GM19043 (cell line): ENCODE results near the gene CPT1A.

Experiments used
- ATAC-seq: cut with Tn5 transposase; IDR thresholded peaks from one replicate; pipeline ENCODE4 v1.9.1; 2021; ENCODE audit warnings: low read depth; ENCODE audit not compliant: unreplicated experiment

Gene CPT1A

GRCh38 chr11:68854273-68854958, 12.7 kb upstream of the CPT1A start:
- ATAC-seq, result no peak

DNA sequence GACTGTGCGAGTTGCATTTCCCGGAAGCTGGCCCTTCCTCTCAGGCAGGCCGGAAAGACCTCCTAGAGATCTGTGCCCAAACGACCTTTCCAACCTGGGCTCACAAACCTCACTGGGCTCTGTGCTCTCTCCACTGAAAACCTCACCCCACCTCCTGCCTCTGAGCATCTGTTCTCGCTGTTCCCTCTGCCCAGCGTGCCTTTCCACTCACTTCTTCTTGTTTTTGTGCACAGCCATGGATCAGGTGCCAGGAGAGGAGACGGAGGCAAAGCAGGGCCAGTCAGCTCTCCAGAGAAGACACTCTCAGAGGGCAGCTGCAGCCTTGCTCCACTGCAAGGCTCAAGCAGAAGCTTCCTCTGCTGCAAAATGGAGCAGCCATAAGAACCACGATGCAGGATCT, 10.9 kb upstream of the CPT1A start:
- no peak for ATAC-seq

GRCh38 chr11:68848429-68848828, 6.7 kb upstream of the CPT1A start:
- ATAC-seq, result no peak

DNA sequence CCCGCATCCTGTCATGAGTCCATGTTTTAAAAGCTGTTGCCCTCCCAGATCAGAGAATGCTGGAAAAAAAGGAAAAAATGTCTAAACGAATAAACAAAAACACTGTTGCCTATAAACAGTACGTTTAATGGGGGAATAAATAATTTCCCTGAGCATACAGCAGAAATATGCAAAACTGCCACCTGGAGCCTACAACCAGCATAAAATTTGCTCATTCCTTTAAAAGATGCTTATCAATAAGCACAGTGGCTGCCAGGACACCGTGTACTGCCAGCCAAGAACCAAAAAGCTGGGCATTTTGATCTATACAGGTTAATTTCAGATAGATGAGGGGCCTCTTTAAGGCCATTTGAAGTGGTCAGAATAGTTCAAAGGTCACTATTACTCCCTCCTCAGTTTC, 5.7 kb upstream of the CPT1A start:
- ATAC-seq, result no peak

DNA sequence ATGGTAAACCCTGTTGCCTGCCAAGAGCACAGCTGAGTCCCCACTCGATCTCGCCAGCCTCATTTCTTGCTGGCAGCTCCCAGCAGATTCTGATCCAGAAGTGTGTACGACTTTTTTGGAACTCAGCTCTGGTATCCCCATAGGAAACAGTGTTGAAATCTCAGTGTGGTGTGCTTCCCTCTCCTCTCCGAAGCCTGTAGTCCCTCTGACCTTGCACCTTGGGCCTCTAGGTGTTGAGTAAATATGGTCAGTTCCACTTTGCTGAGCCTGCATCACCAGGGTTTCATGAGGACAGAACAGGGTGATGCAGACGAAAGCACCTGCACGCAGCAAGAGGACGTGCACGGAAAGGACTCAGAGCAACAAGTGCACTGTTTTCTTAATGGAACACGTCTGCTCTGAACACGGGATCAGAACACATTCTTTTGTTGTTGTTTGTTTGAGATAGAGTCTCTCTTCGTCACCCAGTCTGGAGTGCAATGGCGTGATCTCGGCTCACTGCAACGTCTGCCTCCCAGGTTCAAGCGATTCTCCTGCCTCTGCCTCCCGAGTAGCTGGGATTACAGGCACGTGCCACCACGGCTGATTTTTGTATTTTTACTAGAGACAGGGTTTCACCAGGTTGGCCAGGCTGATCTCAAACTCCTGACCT, 3.8 kb upstream of the CPT1A start:
- no peak for ATAC-seq

DNA sequence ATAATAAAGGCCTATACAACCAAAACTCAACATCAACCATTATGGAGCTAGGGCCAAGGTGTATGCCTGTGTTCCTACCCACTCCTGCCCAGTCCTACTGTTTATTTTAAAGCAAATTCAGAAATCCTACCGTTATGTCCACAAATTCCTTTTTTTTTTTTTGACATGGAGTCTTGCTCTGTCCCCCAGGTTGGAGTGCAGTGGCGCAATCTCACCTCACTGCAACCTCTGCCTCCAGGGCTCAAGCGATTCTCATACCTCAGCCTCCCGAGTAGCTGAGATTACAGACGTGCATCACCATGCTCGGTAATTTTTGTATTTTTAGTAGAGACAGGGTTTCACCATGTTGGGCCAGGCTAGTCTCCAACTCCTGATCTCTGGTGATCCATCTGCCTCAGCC, 3.1 kb upstream of the CPT1A start:
- no peak for ATAC-seq

- no peak for ATAC-seq
These were observed 2.7 kb upstream of the CPT1A start for GRCh38 chr11:68844376-68844775.

DNA sequence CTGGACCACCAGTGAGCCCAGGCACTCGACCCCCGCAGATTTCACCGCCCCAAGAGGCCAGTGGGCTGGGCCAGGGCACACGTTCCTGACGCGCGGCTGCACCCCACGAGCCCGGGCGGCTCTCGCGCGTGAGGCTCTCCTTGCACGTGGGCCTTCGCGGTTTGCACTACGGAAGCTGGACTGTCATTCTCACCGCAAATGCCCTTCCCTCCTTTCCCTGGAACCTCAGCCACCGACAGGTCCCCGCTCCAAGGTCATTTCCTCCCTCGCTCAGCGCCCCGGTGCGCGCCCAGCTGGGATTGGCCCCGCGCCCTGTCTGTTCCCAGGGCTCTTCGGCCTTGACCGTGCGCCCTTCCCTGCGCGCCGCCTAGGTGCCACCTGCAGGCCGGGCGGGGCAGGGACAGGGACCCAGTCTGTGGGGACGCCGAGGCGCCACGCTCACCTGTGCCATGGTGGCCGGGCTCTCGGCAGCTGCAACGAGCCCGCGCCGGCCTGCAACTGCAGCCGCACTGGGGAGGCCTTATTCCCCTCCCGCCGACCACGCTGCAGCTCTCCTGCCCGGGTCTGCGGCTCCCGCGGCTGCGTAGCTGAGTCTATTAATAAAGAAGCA, 2.1 kb upstream of the CPT1A start:
- ATAC-seq, result peak; percentile 47

DNA sequence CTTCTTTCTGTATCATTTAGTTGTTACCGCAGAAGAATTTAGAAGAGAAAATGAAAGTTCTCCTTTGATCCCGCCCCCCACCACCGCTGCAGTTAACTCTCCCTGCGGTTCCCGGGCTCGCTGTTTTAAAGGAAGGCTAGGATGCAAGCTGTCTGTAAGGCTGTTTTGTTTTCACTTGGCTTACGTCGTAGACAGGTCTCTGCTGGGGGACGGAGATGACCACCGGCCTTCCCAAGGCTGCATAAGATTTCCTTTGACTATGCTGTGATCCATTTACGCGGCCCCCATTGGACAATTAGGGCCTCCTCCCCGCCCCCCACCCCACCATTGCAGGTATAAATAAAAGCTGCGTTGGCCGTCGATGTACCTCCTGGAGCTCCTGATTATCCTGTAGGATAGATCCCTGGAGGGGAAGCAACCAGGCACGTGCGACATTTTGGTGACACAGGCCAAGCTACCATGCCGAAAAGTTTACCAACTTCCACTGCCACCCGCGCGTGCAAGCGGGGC, 1.4 kb upstream of the CPT1A start:
- ATAC-seq, result no peak

- no peak for ATAC-seq
These were observed 823 bp upstream of the CPT1A start for GRCh38 chr11:68842427-68843051.

GRCh38 chr11:68840661-68841653, 759 bp downstream of the CPT1A start:
- no peak for ATAC-seq

DNA sequence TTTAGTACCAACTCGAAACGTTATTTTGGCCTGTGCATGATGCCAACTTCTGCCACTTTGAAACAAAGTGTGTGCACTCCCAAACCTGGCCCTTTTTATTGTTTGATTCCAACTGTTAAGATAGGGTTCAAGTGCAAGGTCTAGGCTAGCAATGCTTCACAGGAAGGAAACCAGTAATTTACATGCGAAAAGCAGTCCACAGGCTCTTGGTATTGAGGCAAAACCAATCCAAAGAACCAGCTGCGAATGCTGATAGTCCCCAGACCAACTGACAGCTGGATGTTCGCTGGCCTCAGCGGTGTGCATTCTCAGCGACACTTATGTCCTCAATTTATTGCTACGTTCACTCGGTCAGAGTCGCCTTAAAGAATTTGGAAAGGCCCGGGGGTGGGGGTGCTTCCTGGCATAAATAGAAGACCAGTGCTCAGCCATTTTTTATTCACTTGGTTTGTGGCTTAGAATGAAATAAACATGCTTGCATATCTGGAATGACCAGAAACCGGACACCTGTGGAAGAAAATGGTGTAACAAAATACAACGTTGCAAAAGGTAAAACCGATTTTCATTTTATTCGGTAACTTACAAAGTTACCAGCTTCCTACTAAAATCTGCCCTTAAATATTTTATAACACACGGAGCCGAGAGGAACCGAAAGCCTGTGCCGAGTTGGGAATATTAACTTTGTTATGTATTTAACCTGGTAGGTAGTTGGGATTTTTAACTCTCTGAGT, 1.6 kb downstream of the CPT1A start:
- ATAC-seq, result no peak

- ATAC-seq, result no peak
These were observed 2.5 kb downstream of the CPT1A start for GRCh38 chr11:68839054-68839865.

GRCh38 chr11:68838572-68838964, 3.1 kb downstream of the CPT1A start:
- no peak for ATAC-seq

DNA sequence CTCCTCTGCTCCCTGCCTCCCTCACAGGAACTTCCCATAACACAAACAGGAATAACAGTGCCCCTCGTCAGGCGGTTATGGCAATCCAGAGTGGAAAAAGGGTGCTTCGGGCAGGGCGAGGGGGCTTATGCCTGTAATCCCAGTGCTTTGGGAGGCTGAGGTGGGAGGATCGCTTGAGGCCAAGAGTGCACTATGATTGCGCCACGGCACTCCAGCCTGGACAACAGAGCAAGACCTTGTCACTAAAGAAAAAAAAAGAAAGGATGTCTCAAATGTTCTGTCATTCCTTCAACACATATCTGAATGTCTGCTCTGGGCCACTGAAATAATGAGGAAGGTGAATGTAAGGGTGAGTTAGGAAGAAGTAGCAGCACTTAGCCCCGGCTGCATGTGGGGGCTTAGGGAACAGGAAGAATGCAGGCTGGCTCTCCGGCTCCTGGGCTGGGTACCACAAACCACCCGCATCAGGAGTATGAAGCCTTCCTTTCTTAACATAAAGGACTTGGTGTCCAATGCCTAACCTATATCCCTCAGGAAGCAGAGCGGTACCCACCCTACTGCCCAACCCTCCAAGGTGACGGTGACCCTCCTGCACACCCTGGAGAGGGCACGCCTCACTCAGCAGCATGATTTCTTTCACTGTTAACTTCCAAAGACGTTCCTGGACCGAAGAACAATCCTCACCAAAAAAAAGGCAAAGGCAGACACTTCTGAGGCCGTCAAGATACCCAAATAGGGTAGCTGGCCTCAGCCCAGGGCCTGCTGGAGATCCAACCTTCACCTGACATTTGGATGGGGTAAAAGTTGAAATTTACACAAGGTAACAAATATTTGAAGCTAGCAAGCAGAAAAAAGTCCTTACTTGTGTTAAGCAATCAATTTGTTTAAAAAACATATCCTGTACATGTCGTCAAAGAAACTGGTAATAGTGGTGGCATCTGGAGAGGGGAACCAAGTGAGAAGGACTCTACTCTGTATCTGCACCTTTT, 3.8 kb downstream of the CPT1A start:
- no peak for ATAC-seq

DNA sequence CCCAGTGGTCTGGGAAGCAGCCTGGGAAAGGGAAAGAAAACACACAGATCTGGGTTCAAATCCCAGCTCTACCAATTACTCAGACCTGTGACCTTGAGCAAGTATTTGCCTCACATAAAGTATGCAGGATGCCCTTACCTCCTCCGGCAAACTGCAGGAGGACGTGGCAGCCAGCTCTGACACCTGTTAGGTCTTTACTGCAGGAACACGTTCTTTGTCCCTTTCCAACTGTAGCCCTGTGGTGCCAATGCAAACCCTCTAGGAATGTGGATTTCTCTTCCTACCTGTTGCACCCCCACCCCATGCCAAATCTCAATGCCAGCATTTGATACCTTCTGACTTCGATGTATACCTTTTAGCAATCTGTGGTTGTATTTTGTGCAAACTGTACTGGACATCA, 6.0 kb downstream of the CPT1A start:
- no peak for ATAC-seq

DNA sequence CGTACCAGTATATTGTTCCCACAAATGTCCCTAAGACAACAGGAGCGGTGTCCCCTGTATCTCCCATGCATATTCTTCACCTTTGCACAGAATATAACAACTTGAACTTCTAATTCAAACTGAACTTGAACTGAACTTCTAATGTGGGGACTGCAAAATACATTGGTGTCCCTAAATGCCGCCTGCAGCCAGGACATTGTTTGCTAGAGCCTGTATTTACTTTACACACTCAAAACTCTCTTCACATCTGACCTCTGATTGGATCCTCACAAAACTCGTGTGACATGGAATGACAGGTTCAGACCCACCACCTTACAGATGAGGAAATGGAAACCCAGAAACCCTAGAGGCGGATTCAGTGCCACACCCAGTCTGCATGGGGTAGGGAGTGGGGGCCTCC, 6.4 kb downstream of the CPT1A start:
- ATAC-seq, result no peak
